Left forelimb (tissue), 1 donor: ENCODE results near the gene OR2T27.
"Not testable (repeated sequence)": the region's sequence is repeated elsewhere in the genome, so short reads cannot be mapped to it uniquely, and the experiment has no call there.

Source experiments
- DNase-seq: peaks from one replicate; pipeline ENCODE4 v3.0.0-alpha.2; 2018; ENCODE audit warnings: low spot score

OR2T27 gene

GRCh38 chr1:248655354-248655753 lies at the start of gene OR2T27:
Gene OR2T27 (minus strand): TSS chr1:248655528. CDS start chr1:248650884, 4,644 bp downstream.
- DNase-seq, result not testable (repeated sequence)

DNA sequence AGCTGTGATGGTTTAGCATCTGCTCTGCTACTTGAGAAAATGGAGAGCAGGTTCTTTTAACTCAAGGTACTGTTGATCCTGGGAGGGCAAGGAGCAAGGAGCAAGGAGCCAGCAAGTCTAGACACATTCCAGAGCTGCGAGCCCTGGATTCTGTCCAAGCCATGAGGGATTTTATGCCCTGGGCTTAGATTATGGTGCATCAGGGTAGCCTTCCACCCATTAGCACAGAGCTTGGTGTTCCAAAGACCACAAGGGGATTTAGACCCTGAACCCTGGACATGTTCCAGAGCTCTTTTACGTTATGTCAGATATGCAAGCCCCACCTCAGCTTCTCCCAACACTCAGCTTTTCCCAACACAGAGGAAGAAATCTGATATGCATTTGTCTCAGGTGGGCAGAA lies 49.3 kb upstream of the OR2T27 start:
- no peak for DNase-seq

DNA sequence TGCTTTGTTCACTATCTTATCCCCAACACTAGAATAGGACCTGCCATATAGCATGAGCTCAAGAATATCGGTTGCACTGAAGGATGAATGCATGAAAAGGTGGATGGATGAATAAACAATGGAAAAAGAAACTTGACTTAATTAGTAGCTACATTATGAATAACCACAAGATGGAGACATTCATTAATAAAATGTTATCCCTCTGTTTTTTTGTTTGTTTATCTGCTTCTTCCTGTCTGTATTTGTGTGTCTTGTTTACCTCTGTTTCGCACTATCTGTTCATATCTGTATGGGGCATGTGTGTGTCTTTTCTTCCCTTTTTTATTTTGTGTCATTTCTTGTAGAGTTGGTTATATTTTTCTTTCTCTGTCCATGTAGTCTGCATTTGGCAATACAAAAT lies 48.3 kb upstream of the OR2T27 start:
- DNase-seq, result no peak

DNA sequence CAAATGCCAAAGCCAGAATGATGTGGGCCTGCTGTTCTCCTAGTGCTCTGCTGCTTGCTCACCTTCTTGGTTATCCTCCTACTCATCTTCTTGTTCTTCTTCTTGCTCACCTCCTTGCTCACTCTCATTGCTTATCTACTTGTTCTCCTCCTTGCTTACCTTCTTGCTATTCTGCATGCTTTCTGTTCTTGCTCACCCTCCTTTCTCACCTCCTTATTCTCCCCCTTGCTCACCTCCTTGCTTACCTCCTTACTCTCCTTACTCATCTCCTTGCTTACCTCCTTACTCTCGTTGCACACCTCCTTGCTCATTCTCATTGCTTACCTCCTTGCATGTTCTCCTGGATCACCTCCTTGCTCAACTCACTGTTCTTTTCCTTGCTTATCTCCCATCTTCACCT lies 47.4 kb upstream of the OR2T27 start, which contains the start of gene OR14I1:
OR14I1 (minus strand) TSS at position 53 of the 400 bp plus-strand sequence.
- no peak for DNase-seq

DNA sequence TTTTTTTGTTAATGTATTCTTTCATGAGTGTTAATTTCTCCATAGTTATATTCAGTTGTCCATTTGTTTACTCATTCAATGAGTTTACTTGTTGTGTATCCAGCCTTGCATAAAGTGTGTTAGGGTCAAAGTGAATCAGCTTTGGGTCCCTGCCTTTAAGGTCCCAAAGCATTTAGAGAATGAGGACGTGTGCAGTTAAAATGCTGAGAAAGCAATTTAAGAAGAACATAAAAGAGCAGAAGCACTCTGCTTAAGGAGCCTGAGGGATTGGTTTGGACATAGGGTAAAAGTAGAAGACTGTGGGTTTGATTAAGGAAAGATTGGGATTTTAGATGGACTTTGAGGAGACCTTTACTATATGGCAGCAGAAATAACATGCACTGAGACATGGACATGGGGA lies 43.8 kb upstream of the OR2T27 start:
- no peak for DNase-seq

GRCh38 chr1:248697907-248698306 lies 42.6 kb upstream of the OR2T27 start:
- DNase-seq, result no peak

- DNase-seq, result no peak
These were observed 41.4 kb upstream of the OR2T27 start for GRCh38 chr1:248696774-248697173.

DNA sequence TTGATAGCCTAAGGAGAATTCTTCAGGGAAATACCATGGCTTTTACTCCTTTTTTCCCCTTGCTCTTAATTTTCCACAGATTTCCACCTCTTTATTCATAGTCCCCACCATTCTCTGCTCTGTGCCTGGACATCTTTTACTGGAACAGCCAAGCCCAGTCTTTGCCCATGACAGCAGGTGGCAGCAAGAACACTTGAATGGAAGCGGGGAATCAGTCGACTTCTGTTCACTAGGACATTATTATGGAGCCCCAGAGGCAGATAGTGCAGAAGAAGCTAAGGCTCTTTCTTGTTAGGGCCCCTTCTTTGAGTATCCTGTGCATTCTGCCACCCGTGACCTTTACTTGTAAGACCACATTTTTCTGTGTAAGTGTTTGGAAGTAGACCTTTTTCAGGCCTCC lies 40.9 kb upstream of the OR2T27 start:
- no peak for DNase-seq

- DNase-seq, result no peak
These were observed 40.3 kb upstream of the OR2T27 start for GRCh38 chr1:248695451-248696132.

- DNase-seq, result no peak
These were observed 36.3 kb upstream of the OR2T27 start for GRCh38 chr1:248691567-248692155.

DNA sequence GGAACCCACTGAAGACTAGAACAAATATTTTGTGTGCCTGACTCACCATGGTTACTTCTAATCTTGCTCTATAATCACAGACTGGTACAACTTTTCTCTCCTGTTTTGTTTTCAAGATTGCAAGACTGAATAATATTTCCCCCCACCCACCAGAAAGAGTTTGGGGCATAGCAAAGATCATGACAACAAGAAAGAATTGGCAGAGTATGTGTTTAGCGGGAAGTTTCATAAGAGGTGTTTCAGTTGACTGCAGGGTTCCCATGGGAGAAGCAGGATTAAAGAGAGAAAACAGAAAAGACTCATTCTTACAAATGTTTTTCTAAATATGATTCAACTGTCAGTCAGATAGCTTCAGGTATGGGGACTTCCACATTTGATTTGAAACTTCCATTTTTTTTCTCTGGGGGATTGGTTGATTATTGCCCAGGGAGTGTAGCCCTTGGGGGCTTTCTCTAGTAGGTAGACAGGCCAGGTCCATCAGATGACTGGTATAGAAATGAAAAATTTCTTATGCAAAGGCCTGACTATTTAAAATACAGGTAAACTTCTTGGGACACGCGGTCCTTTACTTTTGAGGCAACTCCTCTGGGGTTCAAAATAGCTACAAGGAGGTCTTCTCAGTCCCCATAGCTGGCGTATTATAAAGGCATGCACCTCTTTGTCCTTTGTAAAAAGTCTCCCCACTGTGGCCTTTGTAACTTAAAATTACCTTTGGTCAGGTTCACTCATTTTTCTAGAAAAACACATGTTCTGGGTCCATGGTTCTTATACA lies 33.4 kb upstream of the OR2T27 start:
- DNase-seq, result no peak

DNA sequence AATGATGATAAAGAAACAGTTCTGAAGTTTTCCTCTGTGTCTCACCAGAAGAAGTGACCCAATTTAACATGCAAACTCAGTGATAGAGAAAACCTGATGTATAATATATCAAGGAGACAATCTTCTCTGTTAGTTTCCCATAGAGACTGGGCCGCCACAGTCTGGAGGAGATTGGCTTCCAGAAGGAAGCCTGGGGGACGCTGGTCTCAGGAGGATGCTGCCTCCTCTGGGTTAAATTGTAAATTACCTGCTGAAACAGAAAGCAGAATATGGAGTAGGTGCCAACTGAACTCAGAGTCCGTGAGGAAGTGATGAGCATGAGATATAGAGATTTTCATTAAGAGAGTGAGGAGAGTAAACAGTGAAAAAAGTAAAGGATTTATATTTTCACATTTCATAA lies 31.5 kb upstream of the OR2T27 start:
- no peak for DNase-seq

GRCh38 chr1:248681651-248682050 lies 26.3 kb upstream of the OR2T27 start:
- DNase-seq, result no peak

DNA sequence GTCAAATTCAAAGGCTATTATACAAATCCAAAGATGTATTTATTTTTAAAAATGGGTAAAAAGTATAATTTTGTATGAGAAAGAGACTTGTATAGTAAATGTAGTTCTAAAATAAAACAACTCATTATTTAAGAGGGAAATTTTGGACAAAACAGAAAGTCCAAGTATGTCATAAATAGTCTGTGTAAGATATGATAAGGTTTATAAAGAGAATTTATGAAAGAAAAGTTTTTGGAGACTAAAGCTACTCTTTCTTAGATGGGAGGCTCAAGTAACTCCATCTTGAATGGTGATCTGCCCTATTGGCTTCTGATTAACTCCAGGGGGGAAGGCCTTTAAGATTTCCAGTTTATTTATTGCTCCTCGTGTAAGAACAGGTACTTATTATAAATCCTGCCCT lies 14.7 kb upstream of the OR2T27 start:
- DNase-seq, result no peak

DNA sequence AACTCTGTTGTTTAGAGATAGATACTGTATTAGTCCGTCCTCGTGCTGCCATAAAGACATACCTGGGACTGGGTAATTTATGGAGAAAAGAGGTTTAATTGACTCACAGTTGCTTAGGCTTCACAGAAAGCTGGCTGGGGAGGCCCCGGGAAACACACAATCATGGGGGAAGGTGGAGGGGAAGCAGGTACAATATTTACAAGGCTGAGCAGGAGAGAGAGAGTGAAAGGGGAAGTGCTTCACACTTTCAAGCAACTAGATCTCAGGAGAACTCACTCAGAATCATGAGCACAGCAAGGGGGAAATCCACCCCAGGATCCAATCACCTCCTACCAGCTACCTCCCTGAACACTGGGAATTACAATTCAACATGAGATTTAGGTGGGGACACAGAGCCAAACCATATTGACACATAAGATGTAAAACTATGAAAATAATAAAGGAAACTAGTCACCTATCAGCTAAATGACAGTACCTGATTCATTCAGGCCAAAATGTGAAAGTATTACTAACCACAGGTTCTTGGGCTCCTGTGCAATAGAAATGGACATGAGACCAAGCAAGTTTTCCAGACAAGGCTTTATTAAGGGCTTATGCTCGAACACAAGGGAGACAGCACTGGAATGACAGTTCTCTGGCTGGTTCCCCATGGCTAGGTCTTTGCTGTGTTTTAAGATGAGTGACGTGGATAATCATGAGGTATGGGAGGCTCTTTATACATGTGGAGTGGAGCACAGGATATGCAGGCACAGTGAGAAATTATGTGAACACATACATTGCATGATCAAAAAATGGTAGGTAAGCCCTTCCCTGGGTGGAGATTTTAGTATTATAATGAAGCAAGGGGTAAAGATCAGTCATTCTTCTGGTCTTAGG lies 8.4 kb upstream of the OR2T27 start:
- not testable (repeated sequence) for DNase-seq

- not testable (repeated sequence) for DNase-seq
These were observed 1.5 kb upstream of the OR2T27 start for GRCh38 chr1:248656797-248657196.

- DNase-seq, result not testable (repeated sequence)
These were observed 6.4 kb downstream of the OR2T27 start for GRCh38 chr1:248648770-248649536.

DNA sequence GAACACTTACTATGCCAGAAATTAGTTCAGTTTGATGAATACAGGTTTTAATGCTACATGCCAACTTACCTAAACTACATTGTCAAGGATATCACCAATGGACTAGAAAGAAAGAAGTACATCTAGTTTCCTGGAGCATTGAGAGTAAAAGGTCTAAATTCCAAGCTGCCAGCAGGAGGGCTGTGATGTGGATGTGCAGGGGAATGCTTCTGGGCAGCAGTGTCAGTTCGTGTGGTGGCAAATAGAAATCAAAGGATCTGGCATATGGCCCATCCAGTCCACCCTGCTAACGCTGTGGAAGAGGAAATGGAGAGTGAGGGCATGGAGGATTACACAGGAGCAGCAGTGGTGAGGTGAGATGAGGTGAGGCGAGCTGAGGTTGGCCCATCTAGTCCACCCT lies 10.2 kb downstream of the OR2T27 start, which contains the start of gene OR2T35:
OR2T35 (minus strand) TSS at position 101 of the 400 bp plus-strand sequence. CDS start 6,020 bp downstream, outside the sequence.
- not testable (repeated sequence) for DNase-seq

DNA sequence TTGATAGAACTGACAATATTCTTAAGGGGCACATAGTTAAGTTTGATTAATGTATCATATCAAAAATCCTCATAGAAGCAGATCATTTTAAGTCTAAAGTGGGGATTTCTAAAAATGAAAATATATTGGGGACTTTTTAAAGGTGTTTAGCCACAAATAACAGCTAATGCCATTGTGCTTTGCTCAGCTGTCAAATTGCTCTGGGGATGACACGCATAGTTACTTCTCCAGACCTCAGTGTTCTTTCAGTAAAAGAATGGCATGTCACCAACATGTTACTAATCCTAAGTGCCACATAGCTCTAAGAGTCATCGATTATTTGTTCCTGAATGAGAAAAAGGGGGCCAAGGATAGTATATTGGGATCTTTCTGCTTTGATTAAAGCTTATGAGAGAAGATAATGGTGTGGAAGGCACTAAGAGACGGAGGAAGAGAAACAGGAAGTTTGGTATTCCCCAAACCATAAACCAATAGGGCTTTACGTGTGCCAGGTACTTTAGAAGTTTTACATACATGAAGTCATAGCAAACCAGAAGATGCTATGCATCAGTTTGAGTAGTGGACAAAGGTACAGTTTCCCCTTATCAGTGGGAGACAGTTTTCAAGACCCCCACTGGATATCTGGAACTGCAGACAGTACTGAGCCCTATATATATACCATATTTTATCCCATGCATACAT lies 12.2 kb downstream of the OR2T27 start:
- not testable (repeated sequence) for DNase-seq

GRCh38 chr1:248641583-248641982 lies 13.7 kb downstream of the OR2T27 start:
- not testable (repeated sequence) for DNase-seq
